ENCODE results near the gene PEX11A.
A peak's percentile ranks its signal among the peaks of the same experiment; 100 is the strongest.
"Not testable (repeated sequence)": the region's sequence is repeated elsewhere in the genome, so short reads cannot be mapped to it uniquely, and the experiment has no call there.

The PEX11A gene, protein sequence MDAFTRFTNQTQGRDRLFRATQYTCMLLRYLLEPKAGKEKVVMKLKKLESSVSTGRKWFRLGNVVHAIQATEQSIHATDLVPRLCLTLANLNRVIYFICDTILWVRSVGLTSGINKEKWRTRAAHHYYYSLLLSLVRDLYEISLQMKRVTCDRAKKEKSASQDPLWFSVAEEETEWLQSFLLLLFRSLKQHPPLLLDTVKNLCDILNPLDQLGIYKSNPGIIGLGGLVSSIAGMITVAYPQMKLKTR

DNA sequence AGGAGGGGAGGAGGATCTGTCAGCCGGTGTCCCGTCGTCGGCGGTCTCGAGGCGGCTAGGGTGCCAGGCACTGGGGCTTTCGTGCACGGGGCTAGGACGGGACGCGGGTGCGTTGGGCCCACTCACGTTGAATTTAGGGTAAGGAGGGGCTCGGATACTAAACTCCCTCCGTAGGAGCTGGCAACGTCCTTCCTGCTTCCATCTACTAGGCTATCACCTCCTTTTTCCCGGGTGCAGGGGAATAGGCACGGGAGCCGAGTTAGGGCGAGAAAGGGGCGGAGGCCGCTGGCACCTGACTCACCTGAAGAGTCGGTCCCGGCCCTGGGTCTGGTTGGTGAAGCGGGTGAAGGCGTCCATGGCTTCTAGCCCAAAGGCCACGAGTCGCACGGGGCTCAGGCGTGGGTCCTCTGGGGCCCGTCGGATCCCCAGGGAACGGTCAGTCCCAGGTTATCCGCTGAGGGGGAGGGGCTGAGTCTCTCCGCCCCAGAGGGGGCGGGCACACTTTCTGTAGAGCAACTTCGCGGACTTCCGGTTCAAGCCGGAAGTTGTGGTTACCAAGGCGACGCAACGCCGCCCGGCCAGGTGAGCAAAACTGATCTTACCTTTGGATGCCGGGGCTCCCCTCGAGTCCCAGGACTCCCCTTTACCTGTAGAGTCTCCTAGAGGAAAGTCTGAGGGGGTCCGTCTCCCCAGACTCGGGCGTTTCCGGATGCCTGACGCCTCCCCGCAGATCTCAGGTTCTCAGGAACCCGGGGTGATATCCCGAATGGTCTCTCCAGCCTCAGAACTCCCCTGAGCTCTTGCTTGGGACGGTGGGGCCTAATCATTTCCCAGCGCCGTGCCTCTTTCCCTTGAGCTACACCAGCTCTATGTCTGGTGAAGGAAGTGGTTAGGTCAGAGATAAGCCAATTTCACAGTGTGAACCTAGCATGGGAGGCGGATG, at the start of gene PEX11A, which contains the start of gene WDR93:
Gene PEX11A (minus strand): TSS at position 479 of the 943 bp plus-strand sequence. CDS start 122 bp downstream, at position 357.
Gene WDR93 (plus strand): TSS at position 536 of the 943 bp plus-strand sequence. CDS start 10,936 bp downstream, outside the sequence.
- no peak for DNase-seq (ENCODE audit: low read depth)

DNA sequence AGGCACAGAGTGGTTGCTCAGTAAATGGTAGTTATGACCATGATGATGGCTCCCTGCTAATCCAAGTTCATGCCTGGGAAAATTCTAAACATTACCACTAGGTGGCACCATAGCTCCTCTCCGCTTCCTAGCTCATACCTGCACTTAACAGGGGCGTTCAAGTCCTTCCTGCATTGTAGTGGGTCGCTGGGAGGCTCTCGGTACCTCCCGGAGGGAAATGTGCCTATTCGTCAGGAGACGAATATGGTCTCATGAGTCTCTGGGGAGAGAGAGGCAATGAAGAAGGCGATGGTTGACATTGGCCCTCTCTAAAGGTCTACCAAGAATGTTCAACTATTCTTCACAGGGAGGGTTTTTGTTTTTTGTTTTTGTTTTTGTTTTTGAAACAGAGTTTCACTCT, 49.6 kb upstream of the PEX11A start:
- peak; percentile 50 for DNase-seq (ENCODE audit: low read depth)

DNA sequence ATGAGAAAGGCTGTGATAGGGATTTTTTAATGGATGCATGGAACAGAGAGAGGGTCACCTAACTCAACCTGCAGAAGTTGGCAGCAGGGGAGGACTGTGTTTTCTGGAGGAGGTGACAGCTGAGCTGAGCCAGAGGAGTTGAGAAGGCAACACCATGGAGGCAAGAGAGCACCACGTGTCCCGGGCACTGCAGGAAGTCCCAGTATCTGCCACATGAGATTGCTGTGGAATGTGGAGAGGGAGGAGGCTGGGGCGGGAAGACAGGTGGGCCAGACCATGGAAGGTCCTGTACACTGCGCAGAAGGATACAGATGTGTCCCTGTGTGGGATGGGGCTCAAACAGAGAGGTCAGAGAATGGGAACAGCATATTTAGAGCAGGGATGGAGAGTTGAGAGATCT, 45.2 kb upstream of the PEX11A start:
- no peak for DNase-seq (ENCODE audit: low read depth)

DNA sequence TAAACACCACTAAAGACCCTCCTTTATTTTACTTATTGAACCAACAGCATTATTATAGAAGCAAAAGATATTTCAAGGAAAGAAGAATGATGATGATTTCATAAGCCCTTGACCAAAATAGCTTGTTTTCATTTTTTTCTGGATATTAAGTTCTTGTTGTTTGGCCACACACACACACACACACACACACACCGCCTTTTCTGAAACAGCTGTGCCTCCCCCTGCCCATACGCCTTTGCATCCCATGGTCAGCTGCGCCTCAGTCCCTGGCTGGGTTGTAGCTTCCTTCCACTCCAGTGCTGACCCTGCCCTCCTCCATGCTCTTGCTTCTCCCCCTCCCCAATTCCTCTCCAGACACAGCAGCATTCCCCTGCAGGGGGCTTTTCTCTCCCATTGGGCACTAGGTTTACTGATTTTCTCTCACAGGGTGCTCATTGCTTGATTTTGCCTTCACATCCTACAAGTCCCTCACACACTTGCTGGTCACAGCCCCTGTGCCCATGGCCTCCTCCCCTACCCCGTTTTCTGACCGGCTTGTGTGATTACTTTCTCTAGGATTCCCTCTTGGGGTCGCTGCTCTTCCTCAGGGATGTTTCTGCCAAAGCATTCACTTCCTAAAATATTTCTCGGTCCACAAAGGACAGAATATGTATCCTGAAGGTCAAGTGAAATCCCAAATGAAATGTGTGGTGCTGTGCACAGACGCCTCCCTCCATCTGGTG, 42.1 kb upstream of the PEX11A start:
- no peak for DNase-seq (ENCODE audit: low read depth)

DNA sequence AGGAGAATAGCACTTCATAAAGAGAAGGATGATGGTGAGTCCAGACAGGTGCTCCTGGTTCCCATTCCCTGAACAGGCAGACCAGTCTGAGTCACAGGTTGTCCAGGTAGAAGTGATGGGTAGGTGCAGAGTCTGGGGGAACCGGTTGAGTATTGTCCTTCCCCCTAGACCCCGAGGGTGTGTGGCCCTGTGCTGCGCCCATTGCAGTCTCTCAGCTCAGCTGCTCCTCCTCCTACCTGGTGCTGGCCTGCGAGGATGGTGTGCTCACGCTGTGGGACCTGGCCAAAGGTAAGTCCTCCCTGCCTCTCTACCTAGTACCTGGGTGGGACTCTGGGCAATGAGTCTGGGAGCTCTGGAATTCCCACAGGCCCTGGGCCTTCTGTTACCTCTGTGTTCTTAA, 40.7 kb upstream of the PEX11A start:
- no peak for DNase-seq (ENCODE audit: low read depth)

DNA sequence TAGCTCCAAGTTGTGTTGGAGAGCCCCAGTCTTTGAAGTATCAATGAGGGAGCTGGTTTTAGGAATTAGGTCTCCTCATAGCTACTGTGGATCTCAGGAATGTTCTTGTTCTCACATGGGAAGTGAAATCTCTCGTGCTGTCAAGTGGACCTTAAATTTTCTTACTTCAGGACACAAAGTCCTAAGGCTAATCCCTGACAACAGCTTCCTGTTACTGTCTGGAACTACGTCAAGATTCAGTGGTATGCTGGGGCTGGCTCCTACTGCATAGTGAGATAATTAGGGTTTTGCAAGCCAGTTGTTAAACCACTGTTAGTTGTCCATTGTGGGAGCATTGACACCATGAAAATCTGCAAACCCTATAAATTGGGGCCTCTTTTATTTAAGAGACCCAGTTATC, 37.7 kb upstream of the PEX11A start:
- DNase-seq (ENCODE audit: low read depth) = peak; percentile 34

DNA sequence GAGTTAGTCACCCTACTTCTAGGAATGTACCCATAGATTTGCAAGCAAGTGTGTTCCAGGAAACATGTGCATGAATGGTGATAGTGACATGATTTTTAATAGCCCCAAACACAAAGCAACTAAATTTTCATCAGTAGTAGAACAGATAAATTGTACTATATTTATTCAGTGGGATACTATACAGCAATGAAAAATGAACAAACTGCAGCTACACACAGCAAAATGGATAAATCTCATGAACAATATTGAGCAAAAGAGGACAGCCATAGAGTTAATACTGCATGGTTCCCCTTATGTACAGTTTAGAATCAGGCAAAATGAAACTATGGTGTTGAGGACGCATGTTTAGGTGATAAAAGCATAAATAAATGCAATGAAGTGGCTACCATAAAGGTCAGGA, 34.5 kb upstream of the PEX11A start:
- DNase-seq (ENCODE audit: low read depth) = no peak

DNA sequence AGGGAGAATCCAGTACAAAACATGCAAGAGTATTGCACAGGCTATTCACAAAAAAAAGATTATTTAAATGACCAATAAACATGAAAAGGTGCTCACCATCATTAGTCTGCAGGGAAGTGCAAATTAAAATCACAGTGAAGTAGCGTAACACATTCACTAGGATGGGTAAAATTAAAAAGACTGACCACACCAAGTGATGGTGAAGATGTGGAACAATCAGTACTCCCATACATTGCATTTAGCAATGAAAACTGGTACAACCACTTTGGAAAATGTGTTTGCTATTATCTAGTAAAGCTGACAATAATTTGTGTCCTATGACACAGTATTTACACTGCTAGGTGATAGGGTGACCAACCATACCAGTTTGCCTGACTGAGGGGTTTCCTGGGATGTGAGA, 34.1 kb upstream of the PEX11A start:
- DNase-seq (ENCODE audit: low read depth) = no peak

DNA sequence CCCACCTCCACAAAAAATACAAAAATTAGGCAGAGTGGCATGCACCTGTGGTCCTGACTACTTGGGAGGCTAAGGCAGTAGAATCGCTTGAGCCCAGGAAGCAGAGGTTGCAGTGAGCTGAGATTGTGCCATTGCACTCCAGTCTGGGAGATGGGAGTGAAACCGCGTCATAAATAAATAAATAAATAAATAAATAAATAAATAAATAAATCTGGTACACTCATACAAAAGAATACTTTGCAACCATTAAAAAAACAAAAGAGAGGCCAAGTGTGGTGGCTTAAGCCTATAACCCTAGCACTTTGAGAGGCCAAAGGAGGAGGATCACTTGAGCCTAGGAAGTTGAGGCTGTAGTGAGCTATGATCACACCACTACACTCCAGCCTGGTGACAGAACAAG, 32.5 kb upstream of the PEX11A start:
- DNase-seq (ENCODE audit: low read depth) = no peak

DNA sequence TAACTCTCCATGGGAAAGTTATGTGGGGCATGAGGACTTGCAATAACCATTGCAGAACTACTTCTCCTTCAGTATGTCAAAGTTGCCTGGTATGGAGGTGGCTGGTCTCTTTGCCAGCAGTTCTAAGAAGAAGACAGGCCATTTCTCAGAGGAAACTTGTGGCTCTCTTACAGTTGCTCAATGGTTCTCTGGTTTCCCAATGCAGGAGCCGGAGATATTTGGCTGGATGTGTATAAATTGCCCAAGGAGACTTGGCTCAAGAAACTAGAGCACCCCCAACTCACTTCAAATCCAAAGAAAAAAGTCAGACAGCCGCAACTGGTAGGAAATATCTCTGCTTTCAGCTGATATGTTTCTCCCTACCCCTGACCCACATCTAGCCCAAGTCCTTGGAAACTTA, 24.2 kb upstream of the PEX11A start:
- DNase-seq (ENCODE audit: low read depth) = no peak

DNA sequence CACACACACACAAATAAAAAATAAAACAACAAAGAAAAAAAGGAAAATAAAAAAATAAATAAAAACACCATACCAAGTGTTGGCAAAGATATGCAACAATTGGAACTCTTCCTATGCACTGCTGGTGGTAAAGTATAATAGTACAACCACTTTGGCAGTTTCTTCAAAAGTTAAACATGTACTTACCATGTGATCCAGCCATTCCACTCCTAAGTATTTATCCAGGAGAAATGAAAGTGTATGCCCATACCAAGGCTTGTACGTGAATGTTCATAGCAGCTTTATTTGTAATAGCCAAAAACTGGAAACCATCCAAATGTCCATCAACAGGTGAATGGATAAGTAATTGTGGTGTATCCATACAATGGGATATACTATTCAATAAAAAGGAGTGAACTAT, 17.0 kb upstream of the PEX11A start:
- DNase-seq (ENCODE audit: low read depth) = no peak

DNA sequence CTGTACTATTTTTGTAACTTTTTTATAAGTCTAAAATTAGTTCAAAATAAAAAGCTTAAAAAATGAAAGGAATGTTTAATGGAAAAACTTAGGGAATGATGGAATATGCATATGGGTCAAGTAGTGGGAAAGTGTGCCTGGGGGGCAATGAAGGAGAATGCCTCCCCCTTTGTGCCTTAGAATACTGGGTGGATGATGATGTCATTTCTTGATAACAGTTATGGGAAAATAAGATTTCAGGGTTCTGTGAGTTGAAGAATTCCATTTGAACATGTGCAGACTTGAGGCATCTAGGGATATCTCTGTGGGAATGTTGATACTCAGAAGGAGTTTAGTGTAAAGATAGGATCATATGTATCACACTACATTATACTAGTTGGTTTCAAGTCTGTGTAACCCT, 13.9 kb upstream of the PEX11A start:
- DNase-seq (ENCODE audit: low read depth) = no peak

DNA sequence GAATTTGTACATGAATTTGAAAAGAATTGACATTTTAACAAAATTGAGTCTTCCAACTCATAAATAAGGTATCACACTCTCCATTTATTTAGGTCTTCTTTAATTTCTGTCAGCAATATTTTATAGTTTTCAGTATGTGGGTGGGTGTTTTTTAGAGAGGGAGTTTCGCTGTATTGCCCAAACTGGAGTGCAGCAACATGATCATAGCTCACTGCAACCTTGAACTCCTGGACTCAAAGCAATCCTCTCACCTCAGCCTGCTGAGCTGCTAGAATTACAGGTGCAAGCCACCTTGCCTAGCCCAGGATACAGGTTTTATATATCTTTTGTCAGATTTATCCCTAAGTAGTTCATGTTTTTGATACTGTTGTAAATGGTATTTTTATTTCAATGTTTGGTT, 4.6 kb upstream of the PEX11A start:
- DNase-seq (ENCODE audit: low read depth) = no peak

DNA sequence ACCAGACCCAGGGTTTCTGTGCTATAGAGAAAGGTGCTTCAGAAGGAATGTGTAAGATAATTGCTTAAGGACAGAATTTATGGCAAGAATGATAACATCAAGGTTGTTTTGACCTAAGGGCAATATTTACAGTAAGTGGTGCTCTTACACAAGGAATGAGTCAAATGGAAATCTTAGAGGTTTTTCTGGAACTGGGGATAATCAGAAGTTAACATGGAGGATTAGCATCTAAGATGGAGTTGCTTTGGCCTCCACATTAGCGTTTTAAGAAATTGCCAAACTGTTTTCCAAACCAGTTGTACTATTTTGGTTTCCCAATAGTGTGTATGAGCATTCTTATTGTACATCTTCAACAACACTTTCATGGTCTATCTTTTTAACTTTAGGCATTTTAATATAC, 3.1 kb upstream of the PEX11A start:
- DNase-seq (ENCODE audit: low read depth) = no peak

DNA sequence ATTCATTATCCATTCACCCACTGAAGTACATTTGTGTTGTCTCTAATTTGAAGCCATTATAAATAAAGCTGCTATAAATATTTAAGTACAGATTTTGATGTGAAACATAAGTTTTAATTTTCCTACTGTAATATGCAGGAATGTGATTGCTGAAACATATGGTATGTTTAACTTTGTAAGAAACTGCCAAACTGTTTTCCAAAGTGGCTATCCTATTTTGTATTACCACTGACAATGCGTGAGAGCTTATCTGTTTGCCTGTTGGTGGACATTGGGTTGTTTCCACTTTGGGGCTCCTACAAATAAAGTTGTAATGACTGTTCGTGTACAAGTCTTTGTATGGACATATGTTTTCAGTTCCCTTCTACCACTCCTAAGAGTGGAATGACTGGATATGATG, 2.5 kb upstream of the PEX11A start:
- DNase-seq (ENCODE audit: low read depth) = no peak

DNA sequence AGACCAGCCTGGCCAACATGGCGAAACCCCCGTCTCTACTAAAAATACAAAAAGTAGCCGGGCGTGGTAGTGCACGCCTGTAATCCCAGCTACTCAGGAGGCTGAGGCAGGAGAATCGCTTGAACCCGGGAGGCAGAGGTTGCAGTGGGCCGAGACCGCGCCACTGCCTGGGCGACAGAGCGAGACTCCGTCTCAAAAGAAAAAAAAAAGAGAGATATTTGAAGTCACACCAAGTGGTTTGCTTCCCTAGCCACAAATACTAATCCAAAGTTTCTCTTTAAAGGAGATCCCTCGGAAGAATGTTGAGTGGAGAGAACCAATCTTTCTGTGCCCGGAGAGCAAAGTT, 651 bp downstream of the PEX11A start:
- not testable (repeated sequence) for DNase-seq (ENCODE audit: low read depth)

DNA sequence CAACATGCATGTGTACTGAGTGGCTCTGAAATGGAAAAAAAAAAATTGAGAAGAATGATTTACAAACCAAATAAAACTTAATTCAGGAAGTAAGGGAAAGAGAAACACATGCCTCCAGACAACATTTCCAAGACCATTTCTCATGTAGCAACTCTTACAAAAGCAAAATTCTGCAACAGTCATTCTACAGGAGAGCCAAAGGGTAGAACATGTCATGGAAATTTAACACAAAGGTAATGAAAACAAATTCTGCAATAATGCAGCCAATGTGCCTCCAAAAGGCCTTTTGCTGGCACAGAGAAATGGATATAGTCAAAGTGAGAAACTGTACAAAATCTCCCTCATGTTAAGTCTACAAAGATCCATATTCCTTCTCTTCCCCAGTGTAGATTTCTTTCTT, 4.0 kb downstream of the PEX11A start:
- DNase-seq (ENCODE audit: low read depth) = no peak

DNA sequence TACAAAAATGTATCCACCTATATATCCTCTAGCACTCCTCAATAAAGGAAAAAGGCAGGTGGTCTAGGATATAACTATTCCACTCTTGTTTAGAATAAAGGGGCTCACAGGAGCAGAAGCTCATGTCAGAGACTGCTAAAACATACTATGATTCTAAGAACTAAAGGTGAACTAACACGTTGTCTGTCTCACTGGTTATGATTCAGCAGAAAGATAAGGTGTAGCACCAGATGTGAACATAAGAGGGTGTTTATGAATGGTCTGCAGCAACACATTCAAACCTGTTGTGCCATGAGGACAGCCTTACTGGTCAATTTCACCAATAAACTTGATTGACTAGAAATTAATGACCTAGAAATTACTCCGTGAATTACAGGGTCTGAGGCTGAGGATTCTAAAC, 4.6 kb downstream of the PEX11A start:
- DNase-seq (ENCODE audit: low read depth) = no peak

DNA sequence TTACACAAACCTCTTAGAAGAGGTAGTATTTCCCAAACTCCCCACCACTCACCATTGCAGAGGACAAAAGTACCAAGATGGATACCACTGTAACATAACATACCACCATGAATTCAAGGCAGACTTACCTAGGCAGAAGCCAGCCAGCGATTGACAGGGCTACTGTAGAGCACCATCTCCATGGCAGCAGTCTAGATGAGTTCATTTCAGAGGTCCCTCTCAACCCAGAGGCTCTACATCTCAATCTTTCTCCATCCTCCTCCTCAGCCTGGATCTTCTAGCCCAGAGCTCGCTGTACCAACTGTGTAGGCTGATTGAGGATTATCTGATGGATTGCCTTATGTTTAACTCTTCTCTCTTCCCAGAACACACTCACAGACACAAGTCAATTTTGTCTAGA, 9.4 kb downstream of the PEX11A start:
- no peak for DNase-seq (ENCODE audit: low read depth)

DNA sequence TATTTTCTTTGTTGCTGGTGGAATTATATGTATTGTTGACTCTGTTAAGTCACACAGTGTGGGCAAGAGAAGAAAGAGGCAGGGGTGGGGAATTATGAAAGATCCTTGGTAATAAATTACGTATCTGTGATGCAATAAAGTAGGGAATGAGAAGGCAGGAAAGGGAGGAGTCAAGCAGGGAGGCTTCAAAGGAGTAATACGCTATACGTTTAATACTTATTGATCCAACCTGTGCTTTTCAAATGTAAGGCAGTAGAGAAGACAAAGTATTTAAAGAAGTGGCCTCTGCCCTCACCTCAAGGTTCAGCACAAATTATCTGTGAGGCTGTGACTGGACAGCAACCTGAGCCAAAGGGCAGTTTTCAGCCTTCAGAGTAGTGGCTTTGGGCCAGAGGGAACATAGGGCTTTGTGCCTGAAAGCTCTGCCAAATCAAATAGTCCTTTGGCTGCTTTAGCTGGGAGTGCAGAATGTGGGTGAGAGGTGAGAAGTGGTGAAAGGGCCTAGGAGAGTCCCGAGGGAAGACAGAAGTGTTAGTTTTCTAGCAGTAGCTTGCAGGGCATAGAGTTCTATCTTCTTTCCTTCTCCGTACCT, 10.2 kb downstream of the PEX11A start:
- DNase-seq (ENCODE audit: low read depth) = peak; percentile 89

DNA sequence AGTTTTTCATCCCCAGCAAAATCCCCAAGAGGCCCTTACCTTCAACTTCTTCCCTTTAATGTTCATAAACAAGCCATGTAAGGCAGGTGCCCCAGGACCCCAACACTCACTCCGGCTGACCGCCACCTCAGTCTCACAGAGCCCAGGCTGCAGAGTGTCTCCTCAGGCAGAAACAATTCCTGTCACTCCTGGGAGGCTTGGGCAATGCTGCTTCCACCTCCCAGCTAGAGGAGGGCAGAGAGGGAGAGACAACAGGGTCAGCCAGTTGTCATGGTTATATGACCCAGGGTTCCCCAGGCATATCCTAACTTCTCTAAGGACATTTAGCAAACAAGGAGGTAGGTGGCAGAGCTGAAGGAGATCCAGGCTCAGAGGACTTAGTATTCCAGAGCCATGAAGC, 11.3 kb downstream of the PEX11A start, which contains the start of gene PLIN1:
Gene PLIN1 (minus strand): TSS at position 156 of the 400 bp plus-strand sequence. CDS start 1,878 bp downstream, outside the sequence.
- no peak for DNase-seq (ENCODE audit: low read depth)

DNA sequence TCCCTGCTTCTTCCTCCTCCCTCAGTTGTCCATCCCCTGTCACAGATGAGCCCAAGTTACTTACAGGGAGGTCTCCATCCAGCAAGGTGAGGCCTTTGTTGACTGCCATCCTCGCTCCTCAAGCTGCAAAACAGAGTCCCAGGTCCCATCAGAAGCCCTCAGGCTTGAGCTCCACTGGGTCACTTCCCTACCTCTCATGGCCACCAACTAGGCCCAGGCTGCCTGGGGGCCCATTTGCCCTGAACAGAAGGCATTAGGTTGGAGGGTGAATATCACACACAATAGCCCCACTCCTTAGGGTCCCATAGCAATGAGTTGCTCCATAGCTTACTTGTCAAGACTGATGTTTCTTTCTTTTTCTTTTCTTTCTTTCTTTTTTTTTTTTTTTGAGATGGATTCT, 13.2 kb downstream of the PEX11A start:
- no peak for DNase-seq (ENCODE audit: low read depth)
